ENCODE data around the gene NLE1.

- TF ChIP-seq POLR2A (IDR thresholded peaks at IDR 0.05) (no peak), CTCF (IDR thresholded peaks at IDR 0.05) (no peak)
Observed at GRCh38 chr17:35127751-35128514, 14.2 kb downstream of the NLE1 start.

All from Peyer's patch (tissue), 4 donors.